Measurements from ENCODE around the gene CSRP1. TPM values are rescaled to one million over a fixed set of nuclear protein-coding genes. Genes with fewer than 3 reads are reported as not detected.

Gene CSRP1
- total and polyA plus RNA-seq, 2 of the 13 experiments (the other 11 are each of a cell fraction or from before 2014, with no cell fraction given): 17.7 to 68.9 TPM

GRCh38 chr1:201495551-201496295 lies 11.2 kb downstream of the CSRP1 start (continued):
- TF ChIP-seq, protein P1, sequence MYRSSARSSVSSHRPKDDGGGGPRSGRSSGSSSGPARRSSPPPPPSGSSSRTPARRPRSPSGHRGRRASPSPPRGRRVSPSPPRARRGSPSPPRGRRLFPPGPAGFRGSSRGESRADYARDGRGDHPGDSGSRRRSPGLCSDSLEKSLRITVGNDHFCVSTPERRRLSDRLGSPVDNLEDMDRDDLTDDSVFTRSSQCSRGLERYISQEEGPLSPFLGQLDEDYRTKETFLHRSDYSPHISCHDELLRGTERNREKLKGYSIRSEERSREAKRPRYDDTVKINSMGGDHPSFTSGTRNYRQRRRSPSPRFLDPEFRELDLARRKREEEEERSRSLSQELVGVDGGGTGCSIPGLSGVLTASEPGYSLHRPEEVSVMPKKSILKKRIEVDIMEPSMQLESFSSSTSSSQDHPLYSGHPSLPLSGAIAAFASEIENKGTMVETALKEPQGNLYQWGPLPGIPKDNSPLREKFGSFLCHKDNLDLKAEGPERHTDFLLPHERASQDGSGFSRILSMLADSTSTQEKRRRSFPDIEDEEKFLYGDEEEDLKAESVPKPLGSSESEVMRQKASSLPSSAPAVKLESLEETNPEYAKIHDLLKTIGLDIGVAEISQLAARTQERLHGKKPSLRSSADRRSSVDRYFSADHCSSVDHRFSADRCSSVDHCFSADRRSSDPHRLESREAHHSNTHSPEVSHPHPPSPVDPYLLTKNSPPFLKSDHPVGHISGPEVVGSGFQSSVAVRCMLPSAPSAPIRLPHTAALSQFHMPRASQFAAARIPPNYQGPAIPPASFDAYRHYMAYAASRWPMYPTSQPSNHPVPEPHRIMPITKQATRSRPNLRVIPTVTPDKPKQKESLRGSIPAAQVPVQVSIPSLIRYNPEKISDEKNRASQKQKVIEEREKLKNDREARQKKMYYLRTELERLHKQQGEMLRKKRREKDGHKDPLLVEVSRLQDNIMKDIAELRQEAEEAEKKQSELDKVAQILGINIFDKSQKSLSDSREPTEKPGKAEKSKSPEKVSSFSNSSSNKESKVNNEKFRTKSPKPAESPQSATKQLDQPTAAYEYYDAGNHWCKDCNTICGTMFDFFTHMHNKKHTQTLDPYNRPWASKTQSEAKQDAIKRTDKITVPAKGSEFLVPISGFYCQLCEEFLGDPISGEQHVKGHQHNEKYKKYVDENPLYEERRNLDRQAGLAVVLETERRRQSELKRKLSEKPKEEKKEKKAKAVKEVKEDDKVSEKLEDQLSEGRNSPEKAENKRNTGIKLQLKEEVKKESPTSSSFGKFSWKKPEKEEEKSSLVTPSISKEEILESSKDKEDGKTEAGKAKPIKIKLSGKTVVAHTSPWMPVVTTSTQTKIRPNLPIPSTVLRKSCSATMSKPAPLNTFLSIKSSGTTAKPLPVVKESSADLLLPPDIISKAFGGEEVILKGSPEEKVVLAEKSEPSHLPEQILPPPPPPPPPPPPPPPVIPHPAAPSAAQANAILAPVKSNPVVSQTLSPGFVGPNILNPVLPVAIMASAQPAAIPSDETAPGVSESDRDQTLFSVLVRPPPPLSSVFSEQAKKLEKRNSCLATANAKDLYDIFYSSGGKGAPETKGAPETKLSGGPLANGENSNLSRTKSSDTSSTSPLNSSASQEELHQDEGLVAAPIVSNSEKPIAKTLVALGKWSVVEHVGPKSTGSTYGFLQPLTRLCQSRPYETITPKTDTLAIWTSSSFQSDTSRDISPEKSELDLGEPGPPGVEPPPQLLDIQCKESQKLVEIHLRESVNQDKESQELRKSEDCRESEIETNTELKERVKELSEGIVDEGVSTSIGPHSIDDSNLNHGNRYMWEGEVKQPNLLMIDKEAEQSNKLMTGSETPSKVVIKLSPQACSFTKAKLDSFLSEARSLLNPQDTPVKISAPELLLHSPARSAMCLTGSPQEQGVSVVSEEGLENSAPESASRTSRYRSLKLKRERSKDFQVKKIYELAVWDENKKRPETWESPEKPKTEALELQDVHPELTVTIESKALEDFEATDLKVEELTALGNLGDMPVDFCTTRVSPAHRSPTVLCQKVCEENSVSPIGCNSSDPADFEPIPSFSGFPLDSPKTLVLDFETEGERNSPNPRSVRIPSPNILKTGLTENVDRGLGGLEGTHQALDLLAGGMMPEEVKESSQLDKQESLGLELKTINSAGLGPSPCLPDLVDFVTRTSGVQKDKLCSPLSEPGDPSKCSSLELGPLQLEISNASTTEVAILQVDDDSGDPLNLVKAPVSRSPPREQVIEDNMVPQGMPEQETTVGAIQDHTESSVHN (CRISPR knock-in tag; IDR thresholded peaks at IDR 0.05): no peak
- TF ChIP-seq NFKB2 (CRISPR knock-in tag; IDR thresholded peaks at IDR 0.05; ENCODE audit: borderline replicate concordance) (no peak), SMARCC2 (IDR thresholded peaks at IDR 0.05) (no peak), ZSCAN21 (CRISPR knock-in tag; IDR thresholded peaks at IDR 0.05; ENCODE audit: borderline replicate concordance) (no peak), KDM5A (IDR thresholded peaks at IDR 0.05; ENCODE audit: borderline replicate concordance, low read length) (no peak), MTF1 (CRISPR knock-in tag; IDR thresholded peaks at IDR 0.05) (no peak), ZNF562 (CRISPR knock-in tag; IDR thresholded peaks at IDR 0.05; ENCODE audit: borderline replicate concordance) (no peak), ZNF230 (CRISPR knock-in tag; IDR thresholded peaks at IDR 0.05) (no peak), CCDC6 (CRISPR knock-in tag; IDR thresholded peaks at IDR 0.05) (peak; percentile 59; the same call in 1 of the 2 replicates), NFE2L1 (CRISPR knock-in tag; IDR thresholded peaks at IDR 0.05; ENCODE audit: borderline replicate concordance) (no peak), NR2C2 (CRISPR knock-in tag; IDR thresholded peaks at IDR 0.05; ENCODE audit: borderline replicate concordance) (no peak; the same call in 1 of the 2 replicates), MEF2D (CRISPR knock-in tag; IDR thresholded peaks at IDR 0.05) (no peak), SNAPC5 (CRISPR knock-in tag; IDR thresholded peaks at IDR 0.05; ENCODE audit: borderline replicate concordance) (no peak), ZNF709 (CRISPR knock-in tag; IDR thresholded peaks at IDR 0.05) (no peak), GZF1 (CRISPR knock-in tag; IDR thresholded peaks at IDR 0.05) (no peak), ZNF557 (CRISPR knock-in tag; IDR thresholded peaks at IDR 0.05) (no peak), REPIN1 (CRISPR knock-in tag; IDR thresholded peaks at IDR 0.05; ENCODE audit: borderline replicate concordance, low read depth) (no peak)
- TF ChIP-seq, protein P2, sequence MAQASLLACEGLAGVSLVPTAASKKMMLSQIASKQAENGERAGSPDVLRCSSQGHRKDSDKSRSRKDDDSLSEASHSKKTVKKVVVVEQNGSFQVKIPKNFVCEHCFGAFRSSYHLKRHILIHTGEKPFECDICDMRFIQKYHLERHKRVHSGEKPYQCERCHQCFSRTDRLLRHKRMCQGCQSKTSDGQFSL (CRISPR knock-in tag; IDR thresholded peaks at IDR 0.05): no peak
- TF ChIP-seq, protein P3, sequence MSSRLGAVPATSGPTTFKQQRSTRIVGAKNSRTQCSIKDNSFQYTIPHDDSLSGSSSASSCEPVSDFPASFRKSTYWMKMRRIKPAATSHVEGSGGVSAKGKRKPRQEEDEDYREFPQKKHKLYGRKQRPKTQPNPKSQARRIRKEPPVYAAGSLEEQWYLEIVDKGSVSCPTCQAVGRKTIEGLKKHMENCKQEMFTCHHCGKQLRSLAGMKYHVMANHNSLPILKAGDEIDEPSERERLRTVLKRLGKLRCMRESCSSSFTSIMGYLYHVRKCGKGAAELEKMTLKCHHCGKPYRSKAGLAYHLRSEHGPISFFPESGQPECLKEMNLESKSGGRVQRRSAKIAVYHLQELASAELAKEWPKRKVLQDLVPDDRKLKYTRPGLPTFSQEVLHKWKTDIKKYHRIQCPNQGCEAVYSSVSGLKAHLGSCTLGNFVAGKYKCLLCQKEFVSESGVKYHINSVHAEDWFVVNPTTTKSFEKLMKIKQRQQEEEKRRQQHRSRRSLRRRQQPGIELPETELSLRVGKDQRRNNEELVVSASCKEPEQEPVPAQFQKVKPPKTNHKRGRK (CRISPR knock-in tag; IDR thresholded peaks at IDR 0.05): no peak
